ENCODE data around the gene NLGN1.

Gene NLGN1

GRCh38 chr3:173905381-173905780, 507.8 kb downstream of the NLGN1 start:
- DNase-seq (ENCODE audit: low read depth), result no peak
- H3K4me3 ChIP-seq (ENCODE audit: low read depth, low read length), result no peak overlapping the region
- TF ChIP-seq, protein P1, sequence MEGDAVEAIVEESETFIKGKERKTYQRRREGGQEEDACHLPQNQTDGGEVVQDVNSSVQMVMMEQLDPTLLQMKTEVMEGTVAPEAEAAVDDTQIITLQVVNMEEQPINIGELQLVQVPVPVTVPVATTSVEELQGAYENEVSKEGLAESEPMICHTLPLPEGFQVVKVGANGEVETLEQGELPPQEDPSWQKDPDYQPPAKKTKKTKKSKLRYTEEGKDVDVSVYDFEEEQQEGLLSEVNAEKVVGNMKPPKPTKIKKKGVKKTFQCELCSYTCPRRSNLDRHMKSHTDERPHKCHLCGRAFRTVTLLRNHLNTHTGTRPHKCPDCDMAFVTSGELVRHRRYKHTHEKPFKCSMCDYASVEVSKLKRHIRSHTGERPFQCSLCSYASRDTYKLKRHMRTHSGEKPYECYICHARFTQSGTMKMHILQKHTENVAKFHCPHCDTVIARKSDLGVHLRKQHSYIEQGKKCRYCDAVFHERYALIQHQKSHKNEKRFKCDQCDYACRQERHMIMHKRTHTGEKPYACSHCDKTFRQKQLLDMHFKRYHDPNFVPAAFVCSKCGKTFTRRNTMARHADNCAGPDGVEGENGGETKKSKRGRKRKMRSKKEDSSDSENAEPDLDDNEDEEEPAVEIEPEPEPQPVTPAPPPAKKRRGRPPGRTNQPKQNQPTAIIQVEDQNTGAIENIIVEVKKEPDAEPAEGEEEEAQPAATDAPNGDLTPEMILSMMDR (IDR thresholded peaks at IDR 0.05; ENCODE audit: insufficient read depth, low read depth, low read length, missing control alignments), result no peak

DNA sequence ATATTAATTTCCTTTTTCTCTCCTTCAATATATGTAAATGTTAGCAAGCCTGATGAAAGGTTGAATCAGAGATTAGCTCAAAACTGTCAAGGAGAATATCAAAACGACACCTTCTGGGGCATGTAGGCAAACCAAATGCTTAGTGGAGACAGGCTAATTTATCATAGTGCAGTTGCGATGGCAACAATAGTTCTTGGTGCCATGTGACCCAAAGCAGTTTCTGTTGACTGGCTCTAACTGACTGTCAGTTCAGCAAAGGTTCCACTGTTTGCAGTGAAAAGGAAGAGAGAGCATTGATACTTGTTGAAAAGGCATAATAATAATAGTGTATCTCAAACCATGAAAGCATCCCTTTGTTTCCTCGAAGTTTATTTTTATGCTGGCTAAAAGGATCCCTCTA, 513.9 kb downstream of the NLGN1 start:
- no peak for DNase-seq (ENCODE audit: low read depth)
- H3K4me3 ChIP-seq (ENCODE audit: low read depth, low read length), result no peak overlapping the region
- TF ChIP-seq, protein P1 (IDR thresholded peaks at IDR 0.05; ENCODE audit: insufficient read depth, low read depth, low read length, missing control alignments), result no peak

GRCh38 chr3:173912126-173912525, 514.6 kb downstream of the NLGN1 start:
- H3K4me3 ChIP-seq (ENCODE audit: low read depth, low read length), result no peak overlapping the region
- no peak for DNase-seq (ENCODE audit: low read depth)
- TF ChIP-seq, protein P1 (IDR thresholded peaks at IDR 0.05; ENCODE audit: insufficient read depth, low read depth, low read length, missing control alignments), result no peak

DNA sequence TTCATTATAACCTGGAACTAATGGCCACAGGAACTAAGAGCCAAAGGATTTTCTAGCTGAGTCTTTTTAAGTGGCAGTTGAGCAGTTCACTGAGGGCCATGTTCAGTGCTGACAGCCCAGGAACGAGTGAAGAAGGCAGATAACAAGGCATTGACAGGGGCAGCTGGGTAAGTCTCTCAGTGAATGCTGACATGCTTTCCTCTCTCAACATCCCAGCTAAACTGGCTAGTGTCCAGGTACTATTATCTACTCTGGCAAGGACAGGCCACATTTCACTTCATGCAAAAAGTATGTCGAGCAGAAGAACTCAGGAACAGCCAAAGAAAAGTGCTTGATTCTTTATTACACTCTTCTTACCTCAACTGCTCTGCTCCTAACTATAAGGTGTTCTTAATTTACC, 515.9 kb downstream of the NLGN1 start:
- H3K4me3 ChIP-seq (ENCODE audit: low read depth, low read length), result no peak overlapping the region
- TF ChIP-seq, protein P1 (IDR thresholded peaks at IDR 0.05; ENCODE audit: insufficient read depth, low read depth, low read length, missing control alignments), result no peak
- DNase-seq (ENCODE audit: low read depth), result no peak

- TF ChIP-seq, protein P1 (IDR thresholded peaks at IDR 0.05; ENCODE audit: insufficient read depth, low read depth, low read length, missing control alignments), result no peak
- H3K4me3 ChIP-seq (ENCODE audit: low read depth, low read length), result no peak overlapping the region
- DNase-seq (ENCODE audit: low read depth), result no peak
Observed at GRCh38 chr3:173913974-173914421, 516.5 kb downstream of the NLGN1 start.

- TF ChIP-seq, protein P1 (IDR thresholded peaks at IDR 0.05; ENCODE audit: insufficient read depth, low read depth, low read length, missing control alignments), result no peak
- H3K4me3 ChIP-seq (ENCODE audit: low read depth, low read length), result no peak overlapping the region
- no peak for DNase-seq (ENCODE audit: low read depth)
Observed at GRCh38 chr3:173916799-173917198, 519.3 kb downstream of the NLGN1 start.

DNA sequence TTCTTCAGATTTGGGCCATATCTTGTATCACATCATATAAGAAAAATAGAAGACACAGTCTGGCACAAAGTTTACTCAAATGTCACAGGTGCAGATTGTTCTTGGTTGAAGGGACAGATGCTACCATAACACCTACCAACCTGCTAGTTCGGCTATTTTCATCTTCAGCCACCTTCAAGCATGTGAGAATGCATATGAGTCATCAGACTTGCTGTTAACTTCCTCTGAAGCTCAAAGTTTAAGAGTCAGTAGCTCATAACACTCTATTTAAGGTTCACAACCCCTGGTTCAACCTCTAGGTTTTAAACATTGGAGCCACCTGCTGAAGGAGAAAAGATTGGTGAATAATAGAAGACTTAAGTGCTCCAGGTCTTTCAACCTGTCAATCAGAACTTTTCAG, 522.8 kb downstream of the NLGN1 start:
- TF ChIP-seq, protein P1 (IDR thresholded peaks at IDR 0.05; ENCODE audit: insufficient read depth, low read depth, low read length, missing control alignments), result no peak
- peak; percentile 26 for DNase-seq (ENCODE audit: low read depth)
- H3K4me3 ChIP-seq (ENCODE audit: low read depth, low read length), result no peak overlapping the region

Data from GM12865 (cell line).